ENCODE results near the gene TMEM132D.

Gene TMEM132D

DNA sequence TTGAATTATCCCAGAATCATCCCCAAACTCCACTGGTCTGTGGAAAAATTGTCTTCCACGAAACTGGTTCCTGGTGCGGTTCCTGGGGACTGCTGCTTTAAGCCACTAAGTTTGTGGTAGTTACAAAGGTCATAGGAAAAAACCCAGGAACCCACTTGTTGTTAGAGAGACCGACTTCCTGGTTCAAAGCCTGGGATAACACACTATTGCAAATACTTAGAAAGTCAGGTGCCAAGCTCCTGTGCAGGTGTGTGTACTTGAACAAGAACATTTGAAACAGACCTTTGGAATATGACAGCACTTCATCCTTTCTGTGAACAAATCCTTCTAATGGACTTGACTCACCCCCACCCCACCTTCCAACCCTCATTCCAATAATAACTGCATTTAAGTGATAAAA lies 530.9 kb downstream of the TMEM132D start:
- H2AFZ ChIP-seq (ENCODE audit: low read depth, low read length): no peak overlapping the region
- H3K9me3 ChIP-seq (ENCODE audit: control insufficient read depth, low read length): peaks cover 15% of the 10 kb centered on the region
- H3K4me1 ChIP-seq (ENCODE audit: control insufficient read depth, insufficient read depth, low read depth, low read length): no peaks in the 10 kb centered on the region
- no peak overlapping the region for H3K23ac ChIP-seq (ENCODE audit: low read length in 2 of 2)
- no peak overlapping the region for H2BK12ac ChIP-seq (ENCODE audit: low read length in 2 of 2)
- H2AK5ac ChIP-seq (ENCODE audit: low read length, severe bottlenecking): no peak overlapping the region
- no peak overlapping the region for H2BK5ac ChIP-seq (ENCODE audit: low read depth, low read length, poor library complexity, severe bottlenecking)
- H3K9ac ChIP-seq (ENCODE audit: low read length): no peak overlapping the region
- no peak overlapping the region for H2BK15ac ChIP-seq (ENCODE audit: low read depth, poor library complexity, severe bottlenecking)
- no peaks in the 10 kb centered on the region for H3K27me3 ChIP-seq (ENCODE audit: control insufficient read depth in 1 of 2, insufficient read depth in 1 of 2, low read length in 2 of 2)
- H3K4ac ChIP-seq (ENCODE audit: low read depth in 1 of 2, low read length in 2 of 2): no peak overlapping the region
- 11% methylated on average over 3 of the region's 3 CpGs for WGBS
- H4K8ac ChIP-seq (ENCODE audit: low read length): no peak overlapping the region
- H3K79me1 ChIP-seq (replicated peaks; ENCODE audit: low read length, poor library complexity, severe bottlenecking): no peaks in the 10 kb centered on the region
- no peak overlapping the region for H3K14ac ChIP-seq (ENCODE audit: low read length in 2 of 2)
- H2BK120ac ChIP-seq (ENCODE audit: low read depth, low read length): no peak overlapping the region
- H3K4me3 ChIP-seq (ENCODE audit: insufficient read depth in 1 of 2, low read depth in 1 of 2, low read length in 2 of 2): no peak overlapping the region
- no peak overlapping the region for H4K91ac ChIP-seq (ENCODE audit: low read length)
- H3K36me3 ChIP-seq (ENCODE audit: control insufficient read depth in 1 of 2, insufficient read depth in 2 of 2, low read depth in 1 of 2, low read length in 2 of 2): no peaks in the 10 kb centered on the region
- no peak overlapping the region for H3K18ac ChIP-seq (ENCODE audit: low read depth in 1 of 2, low read length in 2 of 2)
- DNase-seq: no peak
- H3K4me2 ChIP-seq (ENCODE audit: low read length, poor library complexity, severe bottlenecking): no peak overlapping the region
- no peak overlapping the region for H3K27ac ChIP-seq (ENCODE audit: low read length, poor library complexity, severe bottlenecking)

DNA sequence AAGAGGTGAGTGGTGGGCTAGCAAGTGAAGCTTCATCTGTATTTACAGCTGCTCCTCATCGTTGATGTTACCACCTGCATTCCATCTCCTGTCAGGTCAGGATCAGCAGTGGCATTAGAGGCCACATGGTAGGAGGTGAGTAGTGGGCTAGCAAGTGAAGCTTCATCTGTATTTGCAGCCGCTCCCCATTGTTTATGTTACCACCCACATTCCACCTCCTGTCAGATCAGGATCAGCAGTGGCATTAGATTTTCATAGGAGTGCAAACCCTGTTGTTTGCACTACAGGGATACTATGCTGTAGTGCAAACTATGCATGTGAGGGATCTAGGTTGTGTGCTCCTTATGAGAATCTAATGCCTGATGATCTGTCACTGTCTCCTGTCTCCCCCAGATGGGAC lies 531.5 kb downstream of the TMEM132D start:
- H2BK15ac ChIP-seq (ENCODE audit: low read depth, poor library complexity, severe bottlenecking): no peak overlapping the region
- no peak overlapping the region for H3K4ac ChIP-seq (ENCODE audit: low read depth in 1 of 2, low read length in 2 of 2)
- H3K27ac ChIP-seq (ENCODE audit: low read length, poor library complexity, severe bottlenecking): no peak overlapping the region
- H2AK5ac ChIP-seq (ENCODE audit: low read length, severe bottlenecking): no peak overlapping the region
- H3K18ac ChIP-seq (ENCODE audit: low read depth in 1 of 2, low read length in 2 of 2): no peak overlapping the region
- no peak overlapping the region for H3K4me2 ChIP-seq (ENCODE audit: low read length, poor library complexity, severe bottlenecking)
- H3K9me3 ChIP-seq (ENCODE audit: control insufficient read depth, low read length): peaks cover 16% of the 10 kb centered on the region
- no peak overlapping the region for H2BK5ac ChIP-seq (ENCODE audit: low read depth, low read length, poor library complexity, severe bottlenecking)
- no peak overlapping the region for H3K4me3 ChIP-seq (ENCODE audit: insufficient read depth in 1 of 2, low read depth in 1 of 2, low read length in 2 of 2)
- H3K27me3 ChIP-seq (ENCODE audit: control insufficient read depth in 1 of 2, insufficient read depth in 1 of 2, low read length in 2 of 2): no peaks in the 10 kb centered on the region
- no peak overlapping the region for H2AFZ ChIP-seq (ENCODE audit: low read depth, low read length)
- H3K9ac ChIP-seq (ENCODE audit: low read length): no peak overlapping the region
- no peak overlapping the region for H3K14ac ChIP-seq (ENCODE audit: low read length in 2 of 2)
- DNase-seq: no peak
- H3K23ac ChIP-seq (ENCODE audit: low read length in 2 of 2): no peak overlapping the region
- no peak overlapping the region for H4K8ac ChIP-seq (ENCODE audit: low read length)
- no peak overlapping the region for H4K91ac ChIP-seq (ENCODE audit: low read length)
- H3K4me1 ChIP-seq (ENCODE audit: control insufficient read depth, insufficient read depth, low read depth, low read length): no peaks in the 10 kb centered on the region
- no peak overlapping the region for H2BK12ac ChIP-seq (ENCODE audit: low read length in 2 of 2)
- H3K79me1 ChIP-seq (replicated peaks; ENCODE audit: low read length, poor library complexity, severe bottlenecking): no peaks in the 10 kb centered on the region
- WGBS: 100% methylated on average over 1 of the region's 2 CpGs
- H2BK120ac ChIP-seq (ENCODE audit: low read depth, low read length): no peak overlapping the region
- H3K36me3 ChIP-seq (ENCODE audit: control insufficient read depth in 1 of 2, insufficient read depth in 2 of 2, low read depth in 1 of 2, low read length in 2 of 2): no peaks in the 10 kb centered on the region

DNA sequence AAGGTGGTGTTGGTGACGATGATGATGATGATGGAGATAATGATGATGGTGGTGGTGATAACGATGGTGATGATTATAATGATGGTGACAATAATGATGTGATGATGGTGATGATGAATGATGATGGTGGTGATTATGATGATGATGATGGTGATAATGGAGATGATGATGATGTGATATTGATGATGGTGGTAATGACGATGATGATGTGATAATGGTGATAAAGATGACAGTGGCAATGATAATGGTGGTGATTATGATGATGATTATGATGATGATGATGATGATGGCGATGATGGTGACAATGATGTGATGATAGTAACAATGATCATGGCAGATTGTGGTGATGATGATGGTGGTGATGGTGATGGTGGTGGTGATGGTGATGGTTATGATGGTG lies 532.6 kb downstream of the TMEM132D start:
- no peak overlapping the region for H2BK12ac ChIP-seq (ENCODE audit: low read length in 2 of 2)
- no peak overlapping the region for H2AFZ ChIP-seq (ENCODE audit: low read depth, low read length)
- no peak overlapping the region for H3K18ac ChIP-seq (ENCODE audit: low read depth in 1 of 2, low read length in 2 of 2)
- no peak overlapping the region for H3K23ac ChIP-seq (ENCODE audit: low read length in 2 of 2)
- no peak overlapping the region for H2BK5ac ChIP-seq (ENCODE audit: low read depth, low read length, poor library complexity, severe bottlenecking)
- H3K14ac ChIP-seq (ENCODE audit: low read length in 2 of 2): no peak overlapping the region
- no peak overlapping the region for H3K4me2 ChIP-seq (ENCODE audit: low read length, poor library complexity, severe bottlenecking)
- H3K9ac ChIP-seq (ENCODE audit: low read length): no peak overlapping the region
- H3K27ac ChIP-seq (ENCODE audit: low read length, poor library complexity, severe bottlenecking): no peak overlapping the region
- no peak overlapping the region for H4K91ac ChIP-seq (ENCODE audit: low read length)
- H2BK15ac ChIP-seq (ENCODE audit: low read depth, poor library complexity, severe bottlenecking): no peak overlapping the region
- no peak for DNase-seq
- peaks cover 26% of the 10 kb centered on the region for H3K9me3 ChIP-seq (ENCODE audit: control insufficient read depth, low read length)
- H2AK5ac ChIP-seq (ENCODE audit: low read length, severe bottlenecking): no peak overlapping the region
- no peaks in the 10 kb centered on the region for H3K27me3 ChIP-seq (ENCODE audit: control insufficient read depth in 1 of 2, insufficient read depth in 1 of 2, low read length in 2 of 2)
- H3K36me3 ChIP-seq (ENCODE audit: control insufficient read depth in 1 of 2, insufficient read depth in 2 of 2, low read depth in 1 of 2, low read length in 2 of 2): no peaks in the 10 kb centered on the region
- H3K4me1 ChIP-seq (ENCODE audit: control insufficient read depth, insufficient read depth, low read depth, low read length): no peaks in the 10 kb centered on the region
- H3K79me1 ChIP-seq (replicated peaks; ENCODE audit: low read length, poor library complexity, severe bottlenecking): no peaks in the 10 kb centered on the region
- no peak overlapping the region for H3K4ac ChIP-seq (ENCODE audit: low read depth in 1 of 2, low read length in 2 of 2)
- H4K8ac ChIP-seq (ENCODE audit: low read length): no peak overlapping the region
- 58% methylated on average over 4 of the region's 4 CpGs for WGBS
- no peak overlapping the region for H2BK120ac ChIP-seq (ENCODE audit: low read depth, low read length)
- no peak overlapping the region for H3K4me3 ChIP-seq (ENCODE audit: insufficient read depth in 1 of 2, low read depth in 1 of 2, low read length in 2 of 2)

DNA sequence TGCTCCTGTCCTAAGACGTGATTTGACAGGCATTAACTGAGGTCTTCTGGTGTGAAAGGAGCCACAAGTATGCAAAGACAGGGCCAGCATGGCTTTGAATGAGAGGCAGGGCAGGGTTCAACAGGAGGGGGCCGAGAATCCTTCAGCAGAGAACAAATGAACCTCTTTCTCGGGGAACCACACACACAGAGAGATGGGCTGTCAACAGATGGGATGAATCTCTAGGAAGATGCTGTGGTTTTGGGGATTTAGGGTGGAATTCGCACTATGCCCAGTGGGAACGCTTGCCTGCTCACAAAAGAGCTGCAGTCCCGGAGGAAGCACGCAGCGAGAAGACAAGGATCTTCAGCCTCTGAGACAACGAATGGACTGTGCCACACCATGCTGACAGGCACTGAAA lies 537.2 kb downstream of the TMEM132D start:
- H2BK120ac ChIP-seq (ENCODE audit: low read depth, low read length): no peak overlapping the region
- no peak overlapping the region for H2AFZ ChIP-seq (ENCODE audit: low read depth, low read length)
- no peaks in the 10 kb centered on the region for H3K4me1 ChIP-seq (ENCODE audit: control insufficient read depth, insufficient read depth, low read depth, low read length)
- no peak overlapping the region for H3K23ac ChIP-seq (ENCODE audit: low read length in 2 of 2)
- H3K4ac ChIP-seq (ENCODE audit: low read depth in 1 of 2, low read length in 2 of 2): no peak overlapping the region
- H3K9me3 ChIP-seq (ENCODE audit: control insufficient read depth, low read length): peaks cover 28% of the 10 kb centered on the region
- no peak overlapping the region for H3K18ac ChIP-seq (ENCODE audit: low read depth in 1 of 2, low read length in 2 of 2)
- no peak overlapping the region for H2BK12ac ChIP-seq (ENCODE audit: low read length in 2 of 2)
- H3K36me3 ChIP-seq (ENCODE audit: control insufficient read depth in 1 of 2, insufficient read depth in 2 of 2, low read depth in 1 of 2, low read length in 2 of 2): no peaks in the 10 kb centered on the region
- H3K27me3 ChIP-seq (ENCODE audit: control insufficient read depth in 1 of 2, insufficient read depth in 1 of 2, low read length in 2 of 2): no peaks in the 10 kb centered on the region
- no peak overlapping the region for H3K4me2 ChIP-seq (ENCODE audit: low read length, poor library complexity, severe bottlenecking)
- H2BK15ac ChIP-seq (ENCODE audit: low read depth, poor library complexity, severe bottlenecking): no peak overlapping the region
- H4K91ac ChIP-seq (ENCODE audit: low read length): no peak overlapping the region
- H3K27ac ChIP-seq (ENCODE audit: low read length, poor library complexity, severe bottlenecking): no peak overlapping the region
- H3K79me1 ChIP-seq (replicated peaks; ENCODE audit: low read length, poor library complexity, severe bottlenecking): no peaks in the 10 kb centered on the region
- no peak overlapping the region for H3K9ac ChIP-seq (ENCODE audit: low read length)
- H3K4me3 ChIP-seq (ENCODE audit: insufficient read depth in 1 of 2, low read depth in 1 of 2, low read length in 2 of 2): no peak overlapping the region
- 79% methylated on average over 9 of the region's 9 CpGs for WGBS
- H4K8ac ChIP-seq (ENCODE audit: low read length): no peak overlapping the region
- H2AK5ac ChIP-seq (ENCODE audit: low read length, severe bottlenecking): no peak overlapping the region
- no peak overlapping the region for H2BK5ac ChIP-seq (ENCODE audit: low read depth, low read length, poor library complexity, severe bottlenecking)
- no peak overlapping the region for H3K14ac ChIP-seq (ENCODE audit: low read length in 2 of 2)
- DNase-seq: no peak

All from mesenchymal stem cell (in vitro differentiated cells and primary cell).